ENCODE results near the gene TRPM3. TPM values are rescaled to one million over a fixed set of nuclear protein-coding genes. Genes with fewer than 3 reads are reported as not detected.

TRPM3 gene
- total RNA-seq, 4 donors from 2014 or later: 5.2 to 8.1 (median 7.3) TPM

DNA sequence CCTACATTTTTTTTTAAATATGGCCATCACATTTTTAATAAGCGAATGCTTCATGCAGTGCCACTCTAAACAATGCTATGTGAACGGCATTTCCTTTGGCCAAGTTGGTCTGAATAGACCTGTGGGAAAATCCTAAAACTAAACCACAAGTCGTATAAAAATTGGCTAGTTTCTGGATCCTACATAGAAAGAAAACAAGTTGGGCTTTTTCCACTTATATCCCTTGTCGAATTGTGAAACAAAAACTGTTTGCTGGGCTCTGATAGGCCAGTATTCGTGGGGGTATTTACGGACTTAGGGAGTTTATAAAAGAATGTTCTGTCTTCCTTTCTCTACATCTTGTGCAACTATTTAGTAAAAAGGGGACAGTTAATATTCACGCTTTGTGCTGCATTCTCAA, 553.9 kb downstream of the TRPM3 start:
- no peak overlapping the region for H3K4me3 ChIP-seq
- no peaks in the 10 kb centered on the region for H3K27me3 ChIP-seq
- DNase-seq (ENCODE audit: low spot score in 2 of 2): no peak
- peak in 1 of 2 donors; percentile 39 for TF ChIP-seq EP300 (IDR thresholded peaks at IDR 0.05)
- TF ChIP-seq, protein P1, sequence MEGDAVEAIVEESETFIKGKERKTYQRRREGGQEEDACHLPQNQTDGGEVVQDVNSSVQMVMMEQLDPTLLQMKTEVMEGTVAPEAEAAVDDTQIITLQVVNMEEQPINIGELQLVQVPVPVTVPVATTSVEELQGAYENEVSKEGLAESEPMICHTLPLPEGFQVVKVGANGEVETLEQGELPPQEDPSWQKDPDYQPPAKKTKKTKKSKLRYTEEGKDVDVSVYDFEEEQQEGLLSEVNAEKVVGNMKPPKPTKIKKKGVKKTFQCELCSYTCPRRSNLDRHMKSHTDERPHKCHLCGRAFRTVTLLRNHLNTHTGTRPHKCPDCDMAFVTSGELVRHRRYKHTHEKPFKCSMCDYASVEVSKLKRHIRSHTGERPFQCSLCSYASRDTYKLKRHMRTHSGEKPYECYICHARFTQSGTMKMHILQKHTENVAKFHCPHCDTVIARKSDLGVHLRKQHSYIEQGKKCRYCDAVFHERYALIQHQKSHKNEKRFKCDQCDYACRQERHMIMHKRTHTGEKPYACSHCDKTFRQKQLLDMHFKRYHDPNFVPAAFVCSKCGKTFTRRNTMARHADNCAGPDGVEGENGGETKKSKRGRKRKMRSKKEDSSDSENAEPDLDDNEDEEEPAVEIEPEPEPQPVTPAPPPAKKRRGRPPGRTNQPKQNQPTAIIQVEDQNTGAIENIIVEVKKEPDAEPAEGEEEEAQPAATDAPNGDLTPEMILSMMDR (IDR thresholded peaks at IDR 0.05): no peak
- 33 to 43% methylated on average over 7 of the region's 7 CpGs for WGBS, 2 donors
- peaks cover 0 to 42% (median 15%) of the 10 kb centered on the region in 4 donors for H3K4me1 ChIP-seq
- peak overlapping the region; percentile 21 to 79 (median 64) for H3K27ac ChIP-seq
- no peaks in the 10 kb centered on the region for H3K9me3 ChIP-seq
- H3K36me3 ChIP-seq: no peaks in the 10 kb centered on the region

DNA sequence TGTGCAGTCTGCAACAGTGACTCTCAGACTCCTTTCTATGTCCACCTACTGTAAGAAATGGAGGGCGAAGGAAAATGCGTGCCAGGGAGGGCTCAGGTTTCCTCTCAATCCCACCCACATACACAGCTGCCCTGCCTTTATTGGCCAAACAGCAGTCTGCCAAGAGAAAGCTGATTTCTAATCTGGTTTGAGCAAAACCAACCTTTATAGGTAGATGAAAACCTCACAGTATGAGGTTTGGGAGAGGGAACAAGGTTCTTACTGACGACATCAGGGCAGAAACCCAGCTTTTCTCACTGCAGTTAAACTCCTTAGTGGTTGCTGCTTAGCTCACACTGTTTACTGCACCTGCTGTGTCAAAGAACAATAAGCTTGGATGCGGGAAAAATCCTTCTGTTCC, 554.7 kb downstream of the TRPM3 start:
- Histone ChIP-seq H3K27ac (peak overlapping the region in 3 of 4 donors; percentile 50 to 79 (median 77)), H3K27me3 (no peaks in the 10 kb centered on the region), H3K36me3 (no peaks in the 10 kb centered on the region), H3K4me1 (peaks cover 0 to 49% (median 16%) of the 10 kb centered on the region in 4 donors), H3K4me3 (no peak overlapping the region), H3K9me3 (no peaks in the 10 kb centered on the region)
- 61 to 69% methylated on average over 4 of the region's 4 CpGs for WGBS, 2 donors
- DNase-seq (ENCODE audit: low spot score in 2 of 2): no peak
- TF ChIP-seq EP300 (IDR thresholded peaks at IDR 0.05) (no peak), POLR2A (IDR thresholded peaks at IDR 0.05) (no peak)
- TF ChIP-seq, protein P1 (IDR thresholded peaks at IDR 0.05): no peak

DNA sequence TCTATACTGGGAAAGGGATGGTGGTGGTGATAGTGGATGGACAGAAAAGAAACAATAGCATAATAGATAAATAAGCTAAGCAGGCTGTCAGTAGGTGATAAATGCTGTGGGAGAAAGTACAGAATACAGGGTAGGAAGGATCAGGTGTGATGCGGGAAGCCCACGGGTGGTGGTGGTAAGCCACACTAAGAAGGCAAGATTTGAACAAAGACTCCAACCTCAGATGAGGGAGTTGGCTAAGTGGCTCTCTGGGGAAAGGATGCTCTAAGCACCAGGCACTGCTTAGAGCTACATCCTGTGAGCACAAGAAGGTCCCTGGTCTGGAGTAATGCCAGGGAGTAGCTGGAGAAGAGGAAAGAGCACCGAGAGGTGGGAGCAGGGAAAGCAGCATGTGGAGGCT, 555.4 kb downstream of the TRPM3 start:
- H3K27ac ChIP-seq: peak overlapping the region in 2 of 4 donors; percentile 77 to 79
- peaks cover 0 to 54% (median 16%) of the 10 kb centered on the region in 4 donors for H3K4me1 ChIP-seq
- H3K36me3 ChIP-seq: no peaks in the 10 kb centered on the region
- H3K27me3 ChIP-seq: no peaks in the 10 kb centered on the region
- H3K4me3 ChIP-seq: no peak overlapping the region
- no peaks in the 10 kb centered on the region for H3K9me3 ChIP-seq
- no peak for DNase-seq (ENCODE audit: low spot score in 2 of 2)
- TF ChIP-seq EP300 (IDR thresholded peaks at IDR 0.05) (no peak), POLR2A (IDR thresholded peaks at IDR 0.05) (no peak)
- TF ChIP-seq, protein P1 (IDR thresholded peaks at IDR 0.05): no peak
- 87 to 90% methylated on average over 3 of the region's 3 CpGs for WGBS, 2 donors

DNA sequence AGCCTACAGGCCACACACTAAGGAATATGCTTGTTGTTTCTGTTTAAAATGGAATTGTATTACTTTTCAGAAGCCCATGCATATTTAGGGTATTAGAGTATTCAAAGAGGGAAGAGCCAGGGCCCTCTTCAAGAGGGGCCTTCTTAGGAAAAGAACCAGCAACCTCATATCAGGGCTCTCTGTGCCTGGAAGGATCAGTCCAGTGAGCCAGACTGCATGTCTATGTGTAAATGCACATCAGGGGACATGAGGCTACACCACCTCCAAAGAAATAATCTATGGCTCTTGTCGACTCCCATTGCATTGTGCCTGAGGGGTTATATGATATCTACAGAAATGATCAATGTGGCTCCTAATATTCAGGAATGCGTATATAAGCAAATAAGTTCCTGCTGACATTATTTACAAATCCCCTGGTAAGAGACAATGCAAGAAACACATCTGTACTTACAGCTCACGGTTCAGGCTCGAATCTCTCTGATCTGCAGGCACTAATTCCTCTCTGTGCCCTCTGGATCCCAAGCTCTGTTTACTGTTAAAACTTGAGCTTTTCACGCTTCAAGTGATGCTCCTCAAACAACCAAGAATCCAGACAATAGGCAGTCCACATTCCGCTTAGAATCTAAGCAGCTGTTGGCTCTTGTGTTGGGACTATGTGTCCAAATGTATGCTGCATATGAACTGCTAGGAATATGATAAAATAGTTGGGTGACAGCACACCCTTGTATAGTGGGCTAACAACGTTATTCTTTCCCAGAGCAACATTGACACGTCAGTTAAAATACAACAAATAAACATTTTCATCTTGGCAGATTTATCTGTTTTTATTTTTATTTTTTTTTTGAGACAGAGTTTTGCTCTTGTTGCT, 556.7 kb downstream of the TRPM3 start:
- H3K4me1 ChIP-seq: peaks cover 0 to 54% (median 16%) of the 10 kb centered on the region in 4 donors
- no peak for DNase-seq (ENCODE audit: low spot score in 2 of 2)
- no peak for TF ChIP-seq EP300 (IDR thresholded peaks at IDR 0.05)
- H3K27ac ChIP-seq: peak overlapping the region in 3 of 4 donors; percentile 29 to 81 (median 67)
- H3K36me3 ChIP-seq: no peaks in the 10 kb centered on the region
- no peaks in the 10 kb centered on the region for H3K9me3 ChIP-seq
- no peak overlapping the region for H3K4me3 ChIP-seq
- H3K27me3 ChIP-seq: no peaks in the 10 kb centered on the region
- WGBS, 2 donors: 85 to 91% methylated on average over 8 of the region's 8 CpGs

DNA sequence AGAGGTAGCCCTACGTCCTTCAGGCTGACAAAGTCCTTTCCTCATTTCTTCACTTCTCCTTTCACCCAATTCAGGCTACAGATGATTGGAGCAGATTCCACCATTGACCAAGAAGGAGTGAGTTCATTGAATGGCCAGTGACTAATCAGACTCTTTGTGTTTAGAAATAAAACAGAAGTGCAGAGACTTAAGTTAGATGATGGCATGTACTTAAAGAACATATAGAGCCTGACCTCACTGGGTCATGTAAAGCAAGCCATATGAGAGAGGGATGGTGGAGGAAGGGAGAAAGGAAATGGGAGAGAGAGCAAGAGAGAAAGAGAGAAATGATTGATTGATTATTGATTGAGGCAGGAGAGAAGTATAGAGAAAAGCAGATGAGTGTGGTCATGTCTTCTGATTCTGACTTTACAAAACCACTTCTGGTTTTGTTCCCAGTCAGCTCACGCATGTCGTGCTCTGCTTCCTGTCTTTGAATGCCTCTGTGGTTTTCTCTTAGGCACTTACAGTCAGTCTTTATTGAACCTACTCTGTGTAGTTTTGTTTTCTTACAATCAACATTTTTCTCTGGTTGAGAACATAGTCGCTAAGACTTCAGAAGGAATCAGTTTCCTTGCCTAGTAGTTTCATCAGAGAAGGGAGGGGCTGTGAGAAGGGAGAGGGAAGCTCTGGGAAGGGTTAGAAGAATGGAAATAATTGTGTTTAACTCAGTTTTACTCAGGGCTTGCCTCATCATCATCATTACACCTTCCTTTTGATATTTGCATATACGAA, 557.8 kb downstream of the TRPM3 start:
- Histone ChIP-seq H3K27ac (peak overlapping the region in 3 of 4 donors; percentile 29 to 81 (median 67)), H3K4me1 (peaks cover 0 to 54% (median 16%) of the 10 kb centered on the region in 4 donors), H3K27me3 (no peaks in the 10 kb centered on the region), H3K4me3 (no peak overlapping the region), H3K36me3 (no peaks in the 10 kb centered on the region), H3K9me3 (no peaks in the 10 kb centered on the region)
- WGBS, 2 donors: 52 to 56% methylated on average over 5 of the region's 5 CpGs
- DNase-seq (ENCODE audit: low spot score in 2 of 2): no peak
- TF ChIP-seq, protein P1 (IDR thresholded peaks at IDR 0.05): no peak
- peak in 1 of 2 donors; percentile 58 for TF ChIP-seq EP300 (IDR thresholded peaks at IDR 0.05)
